SK-N-SH (cell line): ENCODE measurements around the gene PRCC.

Experiments
- CHD2 ChIP-seq: fragments of 150-350 bp; IDR thresholded peaks from 2 replicates; pipeline ENCODE4 v1.6.1; 2018; ENCODE audit warnings: low read length; ENCODE audit not compliant: partially characterized antibody
- EP300 ChIP-seq, 2 experiments: IDR thresholded peaks; 2 replicates each; pipeline versions ENCODE4 v1.4.0 to v1.6.1; 2012; ENCODE audit warnings: borderline replicate concordance in 1 of 2, low read depth in 1 of 2, low read length in 1 of 2
- EZH2phosphoT487 ChIP-seq: fragments of 200-600 bp; sonication (generic); IDR thresholded peaks from 2 replicates; pipeline ENCODE4 v1.6.1; 2017; ENCODE audit warnings: low read depth, mixed run types, mild to moderate bottlenecking, antibody characterized with exemption, moderate library complexity, borderline replicate concordance
- MXI1 ChIP-seq: IDR thresholded peaks from 2 replicates; pipeline ENCODE4 v1.6.1; 2012; ENCODE audit warnings: mild to moderate bottlenecking, low read depth, low read length, improper control_type of control experiment
- NFIC ChIP-seq: IDR thresholded peaks from 2 replicates; pipeline ENCODE4 v1.4.0; 2012; ENCODE audit warnings: borderline replicate concordance
- NRF1 ChIP-seq: IDR thresholded peaks from 2 replicates; pipeline ENCODE4 v1.6.1; 2012; ENCODE audit warnings: low read depth, mild to moderate bottlenecking, low read length
- POLR2AphosphoS5 ChIP-seq: IDR thresholded peaks from 2 replicates; pipeline ENCODE4 v1.6.1; 2012; ENCODE audit warnings: low read depth, low read length
- RXRA ChIP-seq: IDR thresholded peaks from 2 replicates; pipeline ENCODE4 v1.4.0; 2012; ENCODE audit warnings: low read depth, mild to moderate bottlenecking, borderline replicate concordance
- SIN3A ChIP-seq: IDR thresholded peaks from 2 replicates; pipeline ENCODE4 v1.6.1; 2012; ENCODE audit warnings: low read depth, mild to moderate bottlenecking, low read length, moderate library complexity, borderline replicate concordance
- YY1 ChIP-seq: IDR thresholded peaks from 2 replicates; pipeline ENCODE4 v1.4.0; 2012; ENCODE audit warnings: low read depth, mild to moderate bottlenecking
- TF ChIP-seq, protein P1 (sequence below): IDR thresholded peaks from 2 replicates; pipeline ENCODE4; 2012
- TF ChIP-seq, protein P2 (sequence below): fragments of 200-600 bp; sonication (generic); IDR thresholded peaks from 2 replicates; pipeline ENCODE4 v1.6.1; 2017; ENCODE audit warnings: antibody characterized with exemption, mild to moderate bottlenecking, moderate library complexity
- TF ChIP-seq, protein P3 (sequence below): IDR thresholded peaks from 2 replicates; pipeline ENCODE4 v1.4.0; 2012; ENCODE audit warnings: low read depth, borderline replicate concordance

DNA sequence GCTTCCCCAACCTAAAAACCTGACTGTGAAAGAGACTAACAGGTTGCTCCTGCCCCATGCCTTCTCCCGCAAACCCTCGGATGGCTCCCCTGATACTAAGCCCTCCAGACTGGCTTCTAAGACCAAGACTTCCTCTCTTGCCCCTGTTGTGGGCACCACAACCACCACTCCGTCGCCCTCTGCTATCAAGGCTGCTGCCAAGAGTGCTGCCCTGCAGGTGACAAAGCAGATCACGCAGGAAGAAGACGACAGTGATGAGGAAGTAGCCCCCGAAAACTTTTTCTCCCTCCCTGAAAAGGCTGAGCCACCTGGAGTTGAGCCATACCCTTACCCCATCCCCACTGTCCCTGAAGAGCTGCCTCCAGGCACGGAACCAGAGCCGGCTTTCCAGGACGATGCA, 19.3 kb downstream of the PRCC start:
- TF ChIP-seq, protein P1, sequence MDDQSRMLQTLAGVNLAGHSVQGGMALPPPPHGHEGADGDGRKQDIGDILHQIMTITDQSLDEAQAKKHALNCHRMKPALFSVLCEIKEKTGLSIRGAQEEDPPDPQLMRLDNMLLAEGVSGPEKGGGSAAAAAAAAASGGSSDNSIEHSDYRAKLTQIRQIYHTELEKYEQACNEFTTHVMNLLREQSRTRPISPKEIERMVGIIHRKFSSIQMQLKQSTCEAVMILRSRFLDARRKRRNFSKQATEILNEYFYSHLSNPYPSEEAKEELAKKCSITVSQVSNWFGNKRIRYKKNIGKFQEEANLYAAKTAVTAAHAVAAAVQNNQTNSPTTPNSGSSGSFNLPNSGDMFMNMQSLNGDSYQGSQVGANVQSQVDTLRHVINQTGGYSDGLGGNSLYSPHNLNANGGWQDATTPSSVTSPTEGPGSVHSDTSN: no peak
- TF ChIP-seq RXRA (no peak), NRF1 (no peak), MXI1 (no peak), EP300 (IDR thresholded peaks at IDR 0.05; ENCODE audit: borderline replicate concordance in 1 of 2, low read depth in 1 of 2, low read length in 1 of 2) (no peak), NFIC (no peak), POLR2AphosphoS5 (no peak), SIN3A (no peak), CHD2 (no peak), YY1 (no peak), EZH2phosphoT487 (no peak)
- TF ChIP-seq, protein P2, sequence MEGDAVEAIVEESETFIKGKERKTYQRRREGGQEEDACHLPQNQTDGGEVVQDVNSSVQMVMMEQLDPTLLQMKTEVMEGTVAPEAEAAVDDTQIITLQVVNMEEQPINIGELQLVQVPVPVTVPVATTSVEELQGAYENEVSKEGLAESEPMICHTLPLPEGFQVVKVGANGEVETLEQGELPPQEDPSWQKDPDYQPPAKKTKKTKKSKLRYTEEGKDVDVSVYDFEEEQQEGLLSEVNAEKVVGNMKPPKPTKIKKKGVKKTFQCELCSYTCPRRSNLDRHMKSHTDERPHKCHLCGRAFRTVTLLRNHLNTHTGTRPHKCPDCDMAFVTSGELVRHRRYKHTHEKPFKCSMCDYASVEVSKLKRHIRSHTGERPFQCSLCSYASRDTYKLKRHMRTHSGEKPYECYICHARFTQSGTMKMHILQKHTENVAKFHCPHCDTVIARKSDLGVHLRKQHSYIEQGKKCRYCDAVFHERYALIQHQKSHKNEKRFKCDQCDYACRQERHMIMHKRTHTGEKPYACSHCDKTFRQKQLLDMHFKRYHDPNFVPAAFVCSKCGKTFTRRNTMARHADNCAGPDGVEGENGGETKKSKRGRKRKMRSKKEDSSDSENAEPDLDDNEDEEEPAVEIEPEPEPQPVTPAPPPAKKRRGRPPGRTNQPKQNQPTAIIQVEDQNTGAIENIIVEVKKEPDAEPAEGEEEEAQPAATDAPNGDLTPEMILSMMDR: no peak
- TF ChIP-seq, protein P3, sequence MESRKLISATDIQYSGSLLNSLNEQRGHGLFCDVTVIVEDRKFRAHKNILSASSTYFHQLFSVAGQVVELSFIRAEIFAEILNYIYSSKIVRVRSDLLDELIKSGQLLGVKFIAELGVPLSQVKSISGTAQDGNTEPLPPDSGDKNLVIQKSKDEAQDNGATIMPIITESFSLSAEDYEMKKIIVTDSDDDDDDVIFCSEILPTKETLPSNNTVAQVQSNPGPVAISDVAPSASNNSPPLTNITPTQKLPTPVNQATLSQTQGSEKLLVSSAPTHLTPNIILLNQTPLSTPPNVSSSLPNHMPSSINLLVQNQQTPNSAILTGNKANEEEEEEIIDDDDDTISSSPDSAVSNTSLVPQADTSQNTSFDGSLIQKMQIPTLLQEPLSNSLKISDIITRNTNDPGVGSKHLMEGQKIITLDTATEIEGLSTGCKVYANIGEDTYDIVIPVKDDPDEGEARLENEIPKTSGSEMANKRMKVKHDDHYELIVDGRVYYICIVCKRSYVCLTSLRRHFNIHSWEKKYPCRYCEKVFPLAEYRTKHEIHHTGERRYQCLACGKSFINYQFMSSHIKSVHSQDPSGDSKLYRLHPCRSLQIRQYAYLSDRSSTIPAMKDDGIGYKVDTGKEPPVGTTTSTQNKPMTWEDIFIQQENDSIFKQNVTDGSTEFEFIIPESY: no peak
